Sciatic nerve (tissue), 2 donors: ENCODE data around the gene OR2AE1. TPM values are rescaled to one million over a fixed set of nuclear protein-coding genes. Genes with fewer than 3 reads are reported as not detected.

Experiments used
- ATAC-seq: fragments of 200-7000 bp; cut with Tn5 transposase; one replicate; pipeline ENCODE4 v1.9.1; 2020; ENCODE audit warnings: mild to moderate bottlenecking, moderate library complexity
- DNase-seq: peaks from one replicate; pipeline ENCODE4 v3.0.0-alpha.2; 2020; ENCODE audit warnings: low spot score
- intact Hi-C: fragments of 100-400 bp; cut with DNase I; formaldehyde crosslinking; loops from one replicate; pipeline ENCODE4 v1.14.2; 2022
- total RNA-seq: library from RNA; stranded (reverse); fragmentation: NEBNext Ultra II Directional; extraction: Animal tissue kit (Norgen Biotek cat#: 25700); gene quantifications from one replicate; pipeline ENCODE4 v1.2.1, GENCODE V29; 2021
- donor health status: DM: no; HTN: no; CAD: no.
- donor health status: DM: no; HTN: no; CAD: no.

Gene OR2AE1
- total RNA-seq, 1 donor from 2014 or later, result not detected

GRCh38 chr7:99827040-99827778 lies 49.6 kb downstream of the OR2AE1 start:
- peak; percentile 85 for ATAC-seq

More at GRCh38 chr7:99827040-99827778, 49.6 kb downstream of the OR2AE1 start:
- intact Hi-C loops, result no loop called here
- DNase-seq, result no peak

Other genes with a start within 250 kb of the OR2AE1 start
- 4.6 TPM for gene CYP3A5, start 197.0 kb downstream of the OR2AE1 start, total RNA-seq
- gene CYP3A7, start 141.8 kb downstream of the OR2AE1 start, total RNA-seq, result not detected
- gene CYP3A4, start 92.8 kb downstream of the OR2AE1 start, total RNA-seq, result not detected
- gene CYP3A43, start 49.0 kb downstream of the OR2AE1 start, total RNA-seq, result 0.62 TPM
- 32.1 TPM for gene TRIM4, start 42.5 kb upstream of the OR2AE1 start, total RNA-seq
- 31.7 TPM for gene GJC3, start 52.6 kb upstream of the OR2AE1 start, total RNA-seq
- 120 TPM for gene AZGP1, start 99.0 kb upstream of the OR2AE1 start, total RNA-seq
- gene ZKSCAN1, start 138.6 kb upstream of the OR2AE1 start, total RNA-seq, result 96.9 TPM
- 13.0 TPM for gene ZSCAN21, start 172.7 kb upstream of the OR2AE1 start, total RNA-seq
- gene ZNF3, start 204.7 kb upstream of the OR2AE1 start, total RNA-seq, result 25.3 TPM
- gene COPS6, start 211.9 kb upstream of the OR2AE1 start, total RNA-seq, result 76.2 TPM
- 42.4 TPM for gene MCM7, start 224.4 kb upstream of the OR2AE1 start, total RNA-seq
- 19.5 TPM for gene AP4M1, start 224.6 kb upstream of the OR2AE1 start, total RNA-seq
- 30.6 TPM for gene TAF6, start 242.3 kb upstream of the OR2AE1 start, total RNA-seq
- 21.1 TPM for gene CNPY4, start 242.6 kb upstream of the OR2AE1 start, total RNA-seq
- gene MBLAC1, start 249.9 kb upstream of the OR2AE1 start, total RNA-seq, result 2.5 TPM